ENCODE results near the gene ATP2A2.
"Not testable (repeated sequence)": the region's sequence is repeated elsewhere in the genome, so short reads cannot be mapped to it uniquely, and the experiment has no call there.

Gene ATP2A2

GRCh38 chr12:110365489-110366320, 84.7 kb downstream of the ATP2A2 start:
- no peak for DNase-seq (ENCODE audit: low read depth in 2 of 2, low spot score in 1 of 2)

GRCh38 chr12:110366321-110367142, 85.5 kb downstream of the ATP2A2 start:
- DNase-seq (ENCODE audit: low read depth in 2 of 2, low spot score in 1 of 2), result no peak

- DNase-seq (ENCODE audit: low read depth in 2 of 2, low spot score in 1 of 2), result no peak
Observed at GRCh38 chr12:110367181-110367864, 86.3 kb downstream of the ATP2A2 start.

GRCh38 chr12:110369992-110370391, 88.9 kb downstream of the ATP2A2 start:
- DNase-seq (ENCODE audit: low read depth in 2 of 2, low spot score in 1 of 2), result no peak

- no peak for DNase-seq (ENCODE audit: low read depth in 2 of 2, low spot score in 1 of 2)
Observed at GRCh38 chr12:110370732-110371231, 89.7 kb downstream of the ATP2A2 start.

GRCh38 chr12:110371408-110372055, 90.5 kb downstream of the ATP2A2 start:
- DNase-seq (ENCODE audit: low read depth in 2 of 2, low spot score in 1 of 2), result no peak

- DNase-seq (ENCODE audit: low read depth in 2 of 2, low spot score in 1 of 2), result no peak
Observed at GRCh38 chr12:110372056-110372425, 91.0 kb downstream of the ATP2A2 start.

GRCh38 chr12:110373025-110373424, 92.0 kb downstream of the ATP2A2 start:
- DNase-seq (ENCODE audit: low read depth in 2 of 2, low spot score in 1 of 2), result no peak

GRCh38 chr12:110373425-110373824, 92.4 kb downstream of the ATP2A2 start:
- DNase-seq (ENCODE audit: low read depth in 2 of 2, low spot score in 1 of 2), result no peak

GRCh38 chr12:110373962-110374611, 93.0 kb downstream of the ATP2A2 start:
- DNase-seq (ENCODE audit: low read depth in 2 of 2, low spot score in 1 of 2), result no peak

- not testable (repeated sequence) for DNase-seq (ENCODE audit: low read depth in 2 of 2, low spot score in 1 of 2)
Observed at GRCh38 chr12:110378131-110378790, 97.2 kb downstream of the ATP2A2 start.

GRCh38 chr12:110379197-110379596, 98.2 kb downstream of the ATP2A2 start:
- no peak for DNase-seq (ENCODE audit: low read depth in 2 of 2, low spot score in 1 of 2)

GRCh38 chr12:110379631-110380030, 98.6 kb downstream of the ATP2A2 start:
- no peak for DNase-seq (ENCODE audit: low read depth in 2 of 2, low spot score in 1 of 2)

GRCh38 chr12:110382683-110383082, 101.6 kb downstream of the ATP2A2 start:
- no peak for DNase-seq (ENCODE audit: low read depth in 2 of 2, low spot score in 1 of 2)
